Fibroblast of pulmonary artery (primary cell): Measurements from ENCODE around the gene TARDBP.
A peak's percentile ranks its signal among the peaks of the same experiment; 100 is the strongest.

Experiments used
- DNase-seq: peaks from one replicate; pipeline ENCODE4 v3.0.0-alpha.2; 2010; ENCODE audit warnings: low read depth
- H3K4me3 ChIP-seq: replicated peaks from 2 replicates; pipeline ENCODE4 v1.5.1; 2011; ENCODE audit warnings: low read depth, mild to moderate bottlenecking, control low read depth, low read length, moderate library complexity
- TF ChIP-seq, protein P1 (sequence below): IDR thresholded peaks from 2 replicates; pipeline ENCODE4 v1.5.1; 2011; ENCODE audit warnings: mild to moderate bottlenecking, control low read depth, low read length, inconsistent platforms; ENCODE audit errors: missing control alignments

TARDBP gene

DNA sequence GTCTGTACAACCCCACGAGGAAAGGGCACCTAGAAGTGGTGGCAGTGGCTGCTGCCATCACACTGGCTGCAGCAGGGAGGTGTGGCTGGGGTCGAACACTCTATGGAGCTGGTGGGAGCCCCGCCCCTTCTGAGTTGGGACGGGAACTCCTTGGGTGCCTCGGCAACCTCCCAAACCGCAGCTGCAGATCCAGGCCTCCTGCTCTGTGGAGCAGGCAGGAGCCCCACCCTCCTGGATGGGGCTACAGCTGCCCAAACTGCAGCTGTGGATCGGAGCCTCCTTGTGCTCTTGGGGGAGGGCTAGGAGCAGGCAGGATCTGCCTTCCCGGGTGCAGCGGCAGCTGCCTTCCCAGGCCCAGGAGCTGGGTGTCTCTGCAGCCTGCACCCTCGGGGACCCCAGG lies 38.9 kb upstream of the TARDBP start:
- DNase-seq, result peak; percentile 15
- TF ChIP-seq, protein P1, sequence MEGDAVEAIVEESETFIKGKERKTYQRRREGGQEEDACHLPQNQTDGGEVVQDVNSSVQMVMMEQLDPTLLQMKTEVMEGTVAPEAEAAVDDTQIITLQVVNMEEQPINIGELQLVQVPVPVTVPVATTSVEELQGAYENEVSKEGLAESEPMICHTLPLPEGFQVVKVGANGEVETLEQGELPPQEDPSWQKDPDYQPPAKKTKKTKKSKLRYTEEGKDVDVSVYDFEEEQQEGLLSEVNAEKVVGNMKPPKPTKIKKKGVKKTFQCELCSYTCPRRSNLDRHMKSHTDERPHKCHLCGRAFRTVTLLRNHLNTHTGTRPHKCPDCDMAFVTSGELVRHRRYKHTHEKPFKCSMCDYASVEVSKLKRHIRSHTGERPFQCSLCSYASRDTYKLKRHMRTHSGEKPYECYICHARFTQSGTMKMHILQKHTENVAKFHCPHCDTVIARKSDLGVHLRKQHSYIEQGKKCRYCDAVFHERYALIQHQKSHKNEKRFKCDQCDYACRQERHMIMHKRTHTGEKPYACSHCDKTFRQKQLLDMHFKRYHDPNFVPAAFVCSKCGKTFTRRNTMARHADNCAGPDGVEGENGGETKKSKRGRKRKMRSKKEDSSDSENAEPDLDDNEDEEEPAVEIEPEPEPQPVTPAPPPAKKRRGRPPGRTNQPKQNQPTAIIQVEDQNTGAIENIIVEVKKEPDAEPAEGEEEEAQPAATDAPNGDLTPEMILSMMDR, result no peak
- H3K4me3 ChIP-seq, result no peak overlapping the region

DNA sequence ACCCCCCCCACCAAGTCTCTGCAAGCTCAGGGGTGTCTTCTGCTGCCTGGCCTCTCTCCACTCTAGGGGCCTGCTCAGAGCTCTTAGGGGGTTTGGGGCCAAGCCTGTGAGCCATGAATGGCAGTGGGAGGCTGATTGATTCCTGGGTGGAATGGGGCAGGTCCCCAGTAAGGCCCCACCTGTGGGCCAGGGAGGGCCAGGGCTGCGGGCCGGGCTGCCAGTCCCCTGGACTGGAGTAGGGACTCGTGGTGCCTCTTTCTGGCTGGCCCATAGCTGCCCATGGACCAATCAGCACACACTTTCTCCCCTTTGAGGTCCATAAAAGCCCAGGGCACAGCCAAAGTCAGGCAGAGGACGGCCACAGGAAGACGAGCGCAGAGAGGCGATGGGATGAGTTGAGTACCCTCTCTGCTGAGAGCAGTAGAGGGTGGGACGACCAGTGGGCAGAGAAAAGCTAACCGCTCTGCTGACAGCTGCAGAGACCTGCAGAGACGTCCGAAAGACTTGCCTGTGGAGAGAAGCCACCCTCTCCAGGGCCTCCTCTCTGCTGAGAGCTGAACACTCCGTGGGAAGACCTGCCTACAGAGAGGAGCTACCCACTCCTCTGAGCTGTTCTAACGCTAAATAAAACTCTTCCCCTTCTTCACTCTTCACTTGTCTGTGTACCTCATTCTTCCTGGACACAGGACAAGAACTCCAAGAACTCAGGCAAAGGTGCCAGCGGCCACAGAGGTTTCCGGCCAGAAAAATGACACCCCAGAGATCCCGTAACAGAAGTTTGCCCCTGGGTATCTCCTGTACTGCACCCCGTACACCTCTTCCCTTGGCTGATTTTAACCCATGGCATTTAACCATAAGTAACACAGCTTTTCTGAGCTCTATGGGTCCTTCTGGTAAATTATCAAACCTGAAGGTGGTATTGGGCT lies 38.2 kb upstream of the TARDBP start:
- DNase-seq, result no peak
- TF ChIP-seq, protein P1, result no peak
- H3K4me3 ChIP-seq, result no peak overlapping the region

DNA sequence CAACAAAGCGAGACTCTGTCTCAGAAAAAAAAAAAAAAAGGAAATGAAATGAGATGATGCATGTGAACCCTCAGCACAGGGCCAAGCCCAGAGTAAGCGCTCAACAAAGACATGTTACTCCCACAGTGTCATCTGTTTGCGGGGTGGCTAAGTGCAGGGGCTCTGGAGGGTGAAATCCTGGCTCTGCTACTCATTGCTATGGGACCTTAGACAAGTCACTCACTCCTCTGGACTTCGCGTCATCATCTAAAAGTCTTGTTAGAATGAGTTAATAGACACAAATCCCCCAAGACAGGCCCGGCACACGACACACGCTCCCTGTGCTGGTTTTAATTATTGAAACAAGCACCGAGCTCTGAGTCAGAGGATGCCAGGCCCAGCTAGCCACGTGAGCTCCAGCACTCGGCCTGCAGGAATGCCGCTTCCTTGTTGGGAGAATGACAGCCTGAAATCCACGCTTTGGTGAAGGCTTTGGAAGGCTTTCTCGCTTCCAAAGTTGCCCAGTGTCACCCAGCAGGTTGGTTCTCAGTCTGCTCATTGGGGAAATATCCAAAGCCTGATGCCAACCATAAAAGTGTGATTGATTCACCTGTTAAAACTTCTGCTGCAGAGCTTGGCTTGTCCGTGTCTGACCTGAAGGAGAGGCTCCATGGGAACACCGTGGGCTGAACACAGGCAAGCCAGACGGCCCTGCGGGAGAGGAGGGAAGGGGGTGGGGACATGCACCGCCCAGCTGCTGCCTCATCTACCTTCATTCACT lies 36.7 kb upstream of the TARDBP start:
- DNase-seq, result peak; percentile 44
- H3K4me3 ChIP-seq, result no peak overlapping the region
- TF ChIP-seq, protein P1, result no peak

DNA sequence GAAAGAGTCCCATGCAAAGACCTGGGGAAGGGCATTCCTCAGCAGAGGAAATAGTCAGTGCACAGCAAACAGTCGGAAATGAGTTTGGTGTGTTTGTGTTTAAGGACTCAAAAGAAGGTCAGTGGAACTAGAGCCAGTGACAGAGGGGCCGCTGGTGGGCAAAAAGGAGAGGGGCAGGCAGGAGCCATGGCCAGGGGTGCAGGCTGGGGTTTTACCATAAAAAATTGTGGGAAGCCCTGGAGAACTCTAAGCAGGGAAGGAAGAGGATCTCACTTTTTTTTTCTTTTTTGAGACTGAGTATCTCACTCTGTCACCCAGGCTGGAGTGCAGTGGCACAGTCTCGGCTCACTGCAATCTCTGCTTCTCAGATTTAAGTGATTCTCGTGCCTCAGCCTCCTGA lies 33.7 kb upstream of the TARDBP start:
- no peak for DNase-seq
- TF ChIP-seq, protein P1, result no peak
- H3K4me3 ChIP-seq, result no peak overlapping the region

DNA sequence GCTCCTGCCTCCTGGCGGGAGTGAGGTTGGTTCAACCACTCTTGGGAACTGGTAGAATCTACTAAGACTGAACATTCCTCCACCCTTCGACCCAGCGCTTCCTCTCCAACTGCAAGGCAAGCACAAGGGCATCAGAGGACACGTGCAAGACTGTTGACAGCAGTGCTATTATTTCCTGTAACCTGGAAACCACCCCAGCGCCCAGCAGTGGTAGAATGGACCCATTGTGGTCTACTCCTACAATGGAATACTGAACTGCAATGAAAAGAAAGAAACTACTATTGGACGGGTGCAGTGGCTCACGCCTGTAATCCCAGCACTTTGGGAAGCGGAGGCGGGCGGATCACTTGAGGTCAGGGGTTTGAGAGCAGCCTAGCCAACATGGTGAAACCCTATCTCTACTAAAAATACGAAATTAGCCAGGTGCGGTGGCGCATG lies 33.0 kb upstream of the TARDBP start:
- no peak overlapping the region for H3K4me3 ChIP-seq
- TF ChIP-seq, protein P1, result no peak
- DNase-seq, result peak; percentile 21

DNA sequence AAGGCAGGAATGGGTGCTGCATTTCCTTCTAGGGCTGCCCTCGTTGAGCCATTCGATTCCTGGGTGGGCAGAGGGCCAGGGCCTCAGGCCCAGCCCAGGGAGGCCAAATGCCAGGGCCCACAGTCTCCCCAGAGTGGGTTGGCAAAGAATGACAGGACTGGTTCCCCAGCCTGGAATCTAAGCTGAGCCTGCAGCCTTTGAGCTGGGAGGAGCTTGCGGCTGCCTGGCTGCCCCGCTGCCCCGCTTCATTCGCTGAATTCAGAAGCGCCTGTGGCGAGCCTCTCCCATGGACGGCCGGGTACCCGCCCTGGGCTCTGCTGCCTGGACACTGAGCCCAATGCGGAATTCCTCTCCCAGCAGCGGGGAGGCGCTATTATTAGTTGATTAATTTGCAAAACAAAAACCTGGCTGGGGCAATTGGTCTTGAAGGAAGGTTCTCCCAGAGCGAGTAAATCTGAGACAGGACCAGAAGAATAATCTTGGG lies 32.3 kb upstream of the TARDBP start:
- TF ChIP-seq, protein P1, result peak; percentile 36
- H3K4me3 ChIP-seq, result peak overlapping the region; percentile 10

More for the DNA sequence above, 32.3 kb upstream of the TARDBP start:
- DNase-seq, result peak; percentile 62
